HG02938 (cell line): ENCODE data around the gene EPM2A.

Experiments
- ATAC-seq: cut with Tn5 transposase; IDR thresholded peaks from one replicate; pipeline ENCODE4 v1.9.1; 2021; ENCODE audit warnings: mild to moderate bottlenecking, moderate library complexity; ENCODE audit not compliant: unreplicated experiment

The EPM2A gene

DNA sequence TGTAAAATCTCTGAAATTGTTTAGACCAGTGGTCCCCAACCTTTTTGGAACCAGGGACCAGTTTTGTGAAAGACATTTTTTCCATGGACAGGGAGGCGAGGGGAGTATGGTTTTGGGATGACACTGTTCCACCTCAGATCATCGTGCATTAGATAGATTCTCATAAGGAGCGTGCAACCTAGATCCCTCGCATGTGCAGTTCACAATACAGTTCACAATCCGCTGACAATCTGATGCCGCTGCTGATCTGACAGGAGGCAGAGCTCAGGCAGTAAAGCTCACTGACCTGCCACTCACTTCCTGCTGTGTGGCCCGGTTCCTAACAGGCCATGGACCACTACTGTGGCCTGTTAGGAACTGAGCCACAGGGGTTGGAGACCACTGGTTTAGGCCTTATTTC lies 115.2 kb downstream of the EPM2A start:
- ATAC-seq: no peak

DNA sequence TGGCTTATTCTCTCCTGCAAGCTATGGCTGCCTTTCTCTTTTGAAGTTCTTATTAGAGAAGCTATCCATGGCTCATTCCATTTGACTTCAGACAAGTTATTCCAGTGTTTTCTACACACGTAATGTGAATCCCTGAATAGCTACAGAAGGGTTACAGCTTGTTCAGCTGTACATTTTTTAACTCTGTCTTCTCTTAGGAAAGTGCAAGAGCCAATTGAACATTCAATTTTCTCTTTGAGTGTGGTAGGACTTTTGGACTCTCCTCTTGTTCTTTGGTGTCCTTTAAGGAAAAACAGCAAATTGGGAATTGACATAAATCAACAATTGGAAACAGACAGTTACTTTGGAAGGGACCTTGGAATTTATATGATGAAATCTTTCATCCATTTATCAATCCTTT lies 125.8 kb downstream of the EPM2A start:
- no peak for ATAC-seq

DNA sequence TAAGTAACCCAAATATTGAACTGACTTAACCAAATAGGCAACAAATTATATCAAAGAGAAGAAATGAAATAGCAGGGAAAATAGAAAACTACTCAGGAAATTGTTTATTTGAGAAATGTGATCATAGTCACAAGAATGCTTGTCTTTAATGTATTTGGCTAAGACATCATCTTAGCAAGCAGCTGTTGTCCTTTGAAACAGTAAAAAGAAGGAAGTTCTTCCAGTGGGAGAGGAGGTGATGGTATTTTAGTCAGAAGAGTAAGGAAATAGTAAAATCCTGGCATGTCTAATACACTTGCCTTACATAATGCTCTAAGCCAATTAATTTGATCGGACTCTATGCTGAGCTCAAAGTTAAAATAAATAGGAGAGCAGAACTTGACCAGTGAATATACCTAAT lies 126.5 kb downstream of the EPM2A start:
- no peak for ATAC-seq

DNA sequence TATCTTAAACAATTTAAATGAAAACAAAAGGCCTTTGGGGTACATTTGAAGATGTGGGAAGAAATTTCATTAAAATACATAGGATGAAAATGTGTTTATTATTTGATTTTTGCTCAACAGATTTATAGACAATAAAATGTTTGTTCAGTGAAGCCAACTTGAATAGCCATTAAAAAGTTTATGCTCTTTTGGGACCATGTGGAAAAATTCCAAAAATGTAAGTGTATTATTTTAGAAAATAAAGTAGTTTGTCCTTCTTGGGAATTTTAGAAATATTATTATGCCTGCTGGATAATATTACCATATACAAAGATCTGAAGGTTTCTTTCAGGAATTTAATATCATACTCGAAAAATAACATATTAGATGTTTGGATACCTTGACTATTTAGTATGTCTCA lies 131.3 kb downstream of the EPM2A start:
- ATAC-seq: no peak

DNA sequence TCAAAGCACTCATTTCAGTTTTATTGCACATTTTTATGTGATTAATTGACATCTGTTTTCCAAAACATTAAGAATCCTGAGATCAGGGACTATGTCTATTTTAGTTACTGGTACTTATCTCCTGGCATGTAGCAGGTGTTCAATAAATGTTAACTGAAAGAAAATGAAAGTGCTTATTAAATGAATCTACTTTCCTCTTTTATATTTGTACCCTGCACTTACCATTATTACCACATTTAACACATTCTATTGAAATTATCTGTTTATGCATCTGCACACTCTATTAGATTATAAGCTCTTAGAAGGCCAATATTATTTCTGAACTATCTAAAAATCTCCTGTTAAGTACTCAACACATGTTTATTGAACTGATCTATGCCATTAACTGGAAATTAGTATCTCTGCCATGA lies 131.9 kb downstream of the EPM2A start:
- no peak for ATAC-seq

DNA sequence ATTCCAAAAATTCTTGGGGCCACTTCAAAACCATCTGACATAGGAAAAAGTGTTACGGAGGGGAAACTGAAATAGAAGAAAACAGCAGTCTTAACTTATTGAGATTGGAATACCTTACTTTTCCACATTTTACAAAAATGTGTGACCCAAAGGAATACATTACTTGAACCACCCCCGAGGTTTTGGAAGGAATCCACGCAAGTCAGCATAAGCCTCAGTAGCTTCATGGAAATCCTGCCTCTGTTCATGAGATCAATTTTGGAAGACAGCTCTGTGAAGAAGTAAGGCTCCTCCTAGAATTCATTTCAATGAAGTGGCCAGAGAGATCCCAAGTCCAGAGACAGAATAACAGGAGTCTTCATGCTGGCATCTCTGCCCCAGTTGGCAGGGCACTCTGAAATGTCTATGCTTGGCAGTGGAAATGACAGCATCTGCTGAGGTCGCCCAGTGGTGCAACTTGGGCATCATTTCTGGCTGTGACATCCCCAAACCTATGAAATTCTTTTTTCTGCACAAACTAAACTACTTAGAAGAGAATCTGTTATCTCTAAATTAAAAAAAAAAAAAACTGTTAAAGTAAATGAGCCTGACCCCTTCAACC lies 132.5 kb downstream of the EPM2A start:
- no peak for ATAC-seq

DNA sequence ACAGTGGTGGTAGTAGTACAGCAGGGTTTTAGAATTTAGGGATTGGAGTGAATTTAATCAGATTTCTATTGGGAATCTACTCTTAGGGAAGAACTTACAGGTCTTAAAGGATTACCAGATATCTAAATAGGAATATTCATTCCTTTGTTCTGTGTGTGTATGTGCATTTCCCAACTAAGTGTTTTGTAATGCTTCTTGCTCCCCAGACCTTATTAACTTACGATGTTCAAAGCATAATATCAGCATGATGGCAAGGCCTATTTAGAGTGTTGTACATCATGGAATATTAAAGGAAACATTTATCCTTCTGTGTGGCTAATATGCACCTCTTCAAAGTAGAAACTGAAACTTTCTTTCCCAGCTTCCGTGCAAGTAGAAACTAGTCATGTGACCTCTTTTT lies 133.9 kb downstream of the EPM2A start:
- ATAC-seq: no peak

DNA sequence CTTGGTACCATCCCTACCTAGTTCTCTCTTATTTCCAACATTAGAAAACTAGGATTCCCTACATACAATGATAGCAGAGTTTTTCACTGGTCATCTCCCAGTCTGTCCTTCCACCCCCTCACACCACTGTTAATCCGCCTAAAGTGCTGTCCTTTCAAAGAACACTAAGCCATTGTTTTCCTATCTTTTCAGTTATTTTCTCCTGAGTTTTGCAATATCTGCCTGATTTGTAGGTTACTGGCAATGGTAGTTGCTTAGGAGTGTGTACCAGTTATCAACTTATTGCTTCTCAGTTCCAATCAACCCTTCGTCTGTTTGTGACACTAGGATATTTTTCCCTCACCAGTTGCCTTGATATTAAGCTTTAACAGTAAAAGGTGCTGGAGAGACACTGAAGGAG lies 135.0 kb downstream of the EPM2A start:
- ATAC-seq: no peak

DNA sequence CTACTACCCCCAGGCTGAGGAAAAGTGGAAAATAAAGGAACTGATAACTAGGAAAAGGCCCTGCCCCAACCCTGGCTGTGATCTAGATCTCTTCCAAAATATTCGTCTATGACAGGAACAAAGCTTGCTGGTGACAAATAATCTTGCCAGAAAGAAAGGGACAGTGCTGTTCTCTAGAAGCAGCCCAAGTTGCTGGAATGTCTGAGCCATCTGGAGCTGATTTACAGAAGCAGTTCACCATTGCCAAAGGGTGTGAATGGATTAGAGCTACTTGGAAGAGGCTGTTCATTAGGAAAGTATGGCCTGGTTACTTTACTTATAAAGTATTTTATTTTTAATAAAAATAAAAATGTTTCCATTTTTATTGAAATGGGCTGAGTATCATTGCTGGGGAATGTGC lies 146.3 kb downstream of the EPM2A start:
- ATAC-seq: no peak

DNA sequence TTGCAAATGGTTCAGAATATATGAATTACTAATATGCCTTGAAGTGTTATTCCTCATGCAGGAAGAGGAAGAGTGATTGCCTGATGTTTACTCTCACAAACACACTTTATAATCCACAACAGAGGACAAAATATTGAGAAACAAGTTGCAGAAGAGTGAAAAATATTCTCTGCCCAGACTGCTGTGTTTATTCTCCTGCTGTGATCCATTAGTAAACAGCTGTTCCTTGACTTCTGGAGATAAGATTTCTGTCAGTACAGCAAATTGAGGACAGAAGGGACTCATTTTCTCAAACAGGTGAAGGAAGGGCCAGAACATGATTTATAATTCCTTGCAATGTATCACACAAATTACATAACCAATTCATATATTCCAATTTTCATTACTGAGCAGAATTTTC lies 148.0 kb downstream of the EPM2A start:
- ATAC-seq: no peak

DNA sequence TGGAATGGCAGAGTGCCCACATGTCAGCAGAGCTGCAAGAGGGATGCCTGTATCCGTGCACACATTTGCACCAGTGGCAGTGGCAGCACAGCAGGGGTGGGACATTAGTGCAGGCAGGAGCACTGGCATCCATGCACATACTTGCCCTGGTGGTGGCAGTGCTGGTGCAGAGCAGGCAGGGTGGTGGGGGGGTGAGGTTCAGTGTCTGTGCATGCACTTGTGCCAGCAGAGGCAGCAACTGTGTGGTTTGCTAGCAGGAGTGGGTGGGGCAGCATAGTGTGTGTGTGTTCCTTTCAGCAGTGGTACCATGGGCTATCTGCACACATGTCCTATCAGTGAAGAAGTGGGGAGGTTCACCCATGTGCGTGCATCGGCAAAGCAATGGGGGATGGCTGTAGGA lies 151.6 kb downstream of the EPM2A start:
- no peak for ATAC-seq
